WTC11 (cell line): ENCODE data around the gene CYP4F11. TPM values are rescaled to one million over a fixed set of nuclear protein-coding genes. Genes with fewer than 3 reads are reported as not detected.

ENCODE experiments used
- ATAC-seq: fragments of 200-7000 bp; cut with Tn5 transposase; 2 replicates; pipeline ENCODE4 v1.10.0; 2021; ENCODE audit warnings: mild to moderate bottlenecking, moderate library complexity
- CTCF ChIA-PET: fragments of 300-600 bp; sonication (Branson Sonifier 250); formaldehyde crosslinking; loops from one replicate; lab custom pipeline; 2021; ENCODE audit warnings: antibody characterized with exemption; lab: Charles Lee
- POLR2A ChIA-PET: fragments of 350-600 bp; sonication (Branson Sonifier 250); formaldehyde crosslinking; loops from one replicate; lab custom pipeline; 2021; ENCODE audit warnings: antibody characterized with exemption; lab: Charles Lee
- DNase-seq: peaks from one replicate; pipeline ENCODE4 v3.0.0; 2021; ENCODE audit warnings: low spot score
- H3K27ac Mint-ChIP-seq: 2 replicates; pipeline ENCODE4 v1.8.0; 2021; ENCODE audit warnings: mixed read lengths
- H3K27me3 Mint-ChIP-seq: 2 replicates; pipeline ENCODE4 v1.8.0; 2021; ENCODE audit warnings: low read depth, mild to moderate bottlenecking, moderate library complexity, mixed read lengths
- H3K36me3 Mint-ChIP-seq: 2 replicates; pipeline ENCODE4 v1.8.0; 2021; ENCODE audit warnings: mixed read lengths
- H3K4me1 Mint-ChIP-seq: 2 replicates; pipeline ENCODE4 v1.8.0; 2022; ENCODE audit warnings: mixed read lengths
- H3K4me3 Mint-ChIP-seq: 2 replicates; pipeline ENCODE4 v1.8.0; 2021; ENCODE audit warnings: mild to moderate bottlenecking, moderate library complexity, mixed read lengths
- H3K9me3 Mint-ChIP-seq: 2 replicates; pipeline ENCODE4 v1.8.0; 2021; ENCODE audit warnings: mixed read lengths
- ARID4B ChIP-seq: sonication (generic); formaldehyde crosslinking; IDR thresholded peaks from 2 replicates; pipeline ENCODE4 v1.8.0; 2023; ENCODE audit warnings: missing genetic modification reagents, mild to moderate bottlenecking, borderline replicate concordance
- CREB1 ChIP-seq: sonication (generic); formaldehyde crosslinking; IDR thresholded peaks from 2 replicates; pipeline ENCODE4 v1.8.0; 2023; ENCODE audit warnings: mild to moderate bottlenecking, missing genetic modification reagents
- CREM ChIP-seq: sonication (generic); formaldehyde crosslinking; IDR thresholded peaks from 2 replicates; pipeline ENCODE4 v1.8.1; 2022; ENCODE audit warnings: mild to moderate bottlenecking, missing genetic modification reagents, moderate library complexity
- E2F1 ChIP-seq: sonication (generic); formaldehyde crosslinking; IDR thresholded peaks from 2 replicates; pipeline ENCODE4 v1.8.0; 2022; ENCODE audit warnings: mild to moderate bottlenecking, missing genetic modification reagents
- ELF4 ChIP-seq: sonication (generic); formaldehyde crosslinking; IDR thresholded peaks from 2 replicates; pipeline ENCODE4 v1.8.1; 2022; ENCODE audit warnings: low read depth, mild to moderate bottlenecking, moderate library complexity, missing genetic modification reagents
- ESRRA ChIP-seq: sonication (generic); formaldehyde crosslinking; IDR thresholded peaks from 2 replicates; pipeline ENCODE4 v1.8.1; 2022; ENCODE audit warnings: mild to moderate bottlenecking, missing genetic modification reagents, borderline replicate concordance
- FOXK1 ChIP-seq: sonication (generic); formaldehyde crosslinking; IDR thresholded peaks from 2 replicates; pipeline ENCODE4 v1.8.0; 2022; ENCODE audit warnings: mild to moderate bottlenecking, moderate library complexity, missing genetic modification reagents
- GRHL2 ChIP-seq: fragments of 250-450 bp; sonication (Bioruptor Pico); IDR thresholded peaks from 2 replicates; pipeline ENCODE4 v1.8.0; 2022; ENCODE audit warnings: mild to moderate bottlenecking, moderate library complexity; ENCODE audit not compliant: insufficient replicate concordance, severe bottlenecking
- RELA ChIP-seq: sonication (generic); formaldehyde crosslinking; IDR thresholded peaks from 2 replicates; pipeline ENCODE4 v1.8.1; 2022; ENCODE audit warnings: missing genetic modification reagents, mild to moderate bottlenecking, borderline replicate concordance
- SMAD3 ChIP-seq: sonication (generic); formaldehyde crosslinking; IDR thresholded peaks from 2 replicates; pipeline ENCODE4 v1.8.0; 2022; ENCODE audit warnings: missing genetic modification reagents, mild to moderate bottlenecking, borderline replicate concordance
- SMAD4 ChIP-seq: sonication (generic); formaldehyde crosslinking; IDR thresholded peaks from 2 replicates; pipeline ENCODE4 v1.8.0; 2022; ENCODE audit warnings: mild to moderate bottlenecking, missing genetic modification reagents
- SP1 ChIP-seq: sonication (generic); formaldehyde crosslinking; conservative IDR thresholded peaks from 2 replicates; pipeline ENCODE4 v1.8.1; 2022; ENCODE audit warnings: missing genetic modification reagents
- TCF7 ChIP-seq: sonication (generic); formaldehyde crosslinking; IDR thresholded peaks from 2 replicates; pipeline ENCODE4 v1.8.0; 2022; ENCODE audit warnings: mild to moderate bottlenecking, low read depth, missing genetic modification reagents, moderate library complexity
- TEAD1 ChIP-seq: sonication (generic); formaldehyde crosslinking; IDR thresholded peaks from 2 replicates; pipeline ENCODE4 v1.8.0; 2022; ENCODE audit warnings: mild to moderate bottlenecking, missing genetic modification reagents
- ZBTB21 ChIP-seq: sonication (generic); formaldehyde crosslinking; IDR thresholded peaks from 2 replicates; pipeline ENCODE4 v1.8.1; 2023; ENCODE audit warnings: mild to moderate bottlenecking, missing genetic modification reagents, borderline replicate concordance
- ZNF219 ChIP-seq: sonication (generic); formaldehyde crosslinking; IDR thresholded peaks from 2 replicates; pipeline ENCODE4 v1.8.0; 2023; ENCODE audit warnings: missing genetic modification reagents, mild to moderate bottlenecking, borderline replicate concordance
- ZNF263 ChIP-seq: sonication (generic); formaldehyde crosslinking; IDR thresholded peaks from 2 replicates; pipeline ENCODE4 v1.8.1; 2022; ENCODE audit warnings: low read depth, mild to moderate bottlenecking, moderate library complexity, missing genetic modification reagents
- ZNF396 ChIP-seq: fragments of 250-450 bp; sonication (Bioruptor Pico); IDR thresholded peaks from 2 replicates; pipeline ENCODE4 v1.8.0; 2021; ENCODE audit warnings: mild to moderate bottlenecking, moderate library complexity, borderline replicate concordance
- total RNA-seq: library from RNA; stranded (reverse); gene quantifications from 3 replicates; pipeline ENCODE4 v1.2.3, GENCODE V29; 2021
- TF ChIP-seq, protein P1 (sequence below): sonication (generic); formaldehyde crosslinking; IDR thresholded peaks from 2 replicates; pipeline ENCODE4 v1.8.1; 2023; ENCODE audit warnings: mild to moderate bottlenecking, missing genetic modification reagents
- TF ChIP-seq, protein P2 (sequence below): sonication (generic); formaldehyde crosslinking; IDR thresholded peaks from 2 replicates; pipeline ENCODE4 v1.8.1; 2022; ENCODE audit warnings: mild to moderate bottlenecking, missing genetic modification reagents, moderate library complexity, borderline replicate concordance
- TF ChIP-seq, protein P3 (sequence below): fragments of 250-450 bp; sonication (Bioruptor Pico); IDR thresholded peaks from 2 replicates; pipeline ENCODE4 v1.9.0; 2021; ENCODE audit warnings: mild to moderate bottlenecking
- TF ChIP-seq, protein P4 (sequence below): sonication (generic); formaldehyde crosslinking; conservative IDR thresholded peaks from 2 replicates; pipeline ENCODE4 v1.8.1; 2022; ENCODE audit warnings: mild to moderate bottlenecking, missing genetic modification reagents

CYP4F11 gene
- total RNA-seq, 1 experiment from 2014 or later = not detected

DNA sequence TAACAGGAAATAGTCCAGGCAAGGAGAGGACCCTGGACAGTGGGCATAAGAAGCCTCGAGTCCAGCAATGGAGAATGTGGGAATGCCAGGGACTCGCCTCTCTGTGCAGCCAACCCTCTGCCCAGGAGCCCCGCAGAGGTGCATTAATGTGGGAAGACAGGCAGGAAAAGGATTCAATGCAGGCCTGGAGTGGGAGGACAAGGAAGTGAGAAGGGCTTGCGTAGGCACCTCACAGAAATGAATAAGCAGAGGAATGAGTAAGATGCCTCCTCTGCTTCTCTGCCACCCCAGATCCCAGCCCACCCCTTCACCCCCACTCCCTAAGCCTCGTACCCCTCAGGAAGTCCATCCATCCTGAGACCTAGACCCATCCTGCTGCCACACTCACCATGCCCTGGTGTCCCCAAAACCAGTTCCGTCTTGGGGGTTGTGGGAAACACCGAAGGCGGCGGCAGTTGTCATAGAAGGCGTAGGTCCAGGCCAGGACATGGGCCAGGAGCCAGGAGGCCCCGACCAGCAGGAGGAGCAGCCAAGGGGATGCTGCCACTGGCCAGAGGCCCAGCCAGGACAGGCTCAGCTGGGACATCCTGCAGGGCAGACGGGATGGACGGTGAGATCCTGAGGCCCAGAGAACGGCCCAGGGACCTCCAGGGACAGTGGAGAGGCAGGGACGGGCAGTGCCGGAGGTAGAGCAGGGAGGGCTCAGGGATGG, 37.1 kb downstream of the CYP4F11 start:
- peaks cover 64% of the 10 kb centered on the region for H3K9me3 Mint-ChIP-seq
- ATAC-seq = no peak

DNA sequence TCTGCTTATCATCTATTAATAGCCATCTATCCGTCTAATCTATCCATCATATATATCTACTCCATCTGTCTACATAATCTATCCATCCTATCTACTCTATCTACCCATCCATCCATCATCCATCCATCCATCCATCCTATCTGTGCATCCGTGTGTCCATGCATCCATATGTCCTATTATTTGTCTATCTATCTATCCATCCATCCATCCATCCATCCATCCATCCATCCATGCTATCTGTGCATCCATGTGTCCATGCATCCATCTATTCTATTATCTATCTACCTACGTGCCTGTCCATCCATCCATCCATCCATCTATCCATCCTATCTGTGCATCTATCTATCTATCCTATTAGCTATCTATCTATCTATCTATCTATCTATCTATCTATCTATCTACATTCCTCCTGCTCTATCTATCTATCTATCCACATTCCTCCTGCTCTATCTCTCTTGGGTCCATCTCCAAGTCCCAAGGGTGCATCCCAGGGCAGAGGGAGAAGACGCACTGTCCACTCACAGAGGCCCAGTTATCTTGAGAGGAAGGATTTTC, 38.4 kb downstream of the CYP4F11 start:
- no peak for DNase-seq
- H3K36me3 Mint-ChIP-seq = peaks cover 16% of the 10 kb centered on the region
- CTCF ChIA-PET = no interaction called here
- POLR2A ChIA-PET = no interaction called here
- H3K4me3 Mint-ChIP-seq = no peak overlapping the region
- ATAC-seq = no peak
- no peak overlapping the region for H3K27ac Mint-ChIP-seq
- peaks cover 53% of the 10 kb centered on the region for H3K9me3 Mint-ChIP-seq
- peaks cover 11% of the 10 kb centered on the region for H3K27me3 Mint-ChIP-seq
- no peaks in the 10 kb centered on the region; the same call in 1 of the 2 replicates for H3K4me1 Mint-ChIP-seq
- TF ChIP-seq, protein P1, sequence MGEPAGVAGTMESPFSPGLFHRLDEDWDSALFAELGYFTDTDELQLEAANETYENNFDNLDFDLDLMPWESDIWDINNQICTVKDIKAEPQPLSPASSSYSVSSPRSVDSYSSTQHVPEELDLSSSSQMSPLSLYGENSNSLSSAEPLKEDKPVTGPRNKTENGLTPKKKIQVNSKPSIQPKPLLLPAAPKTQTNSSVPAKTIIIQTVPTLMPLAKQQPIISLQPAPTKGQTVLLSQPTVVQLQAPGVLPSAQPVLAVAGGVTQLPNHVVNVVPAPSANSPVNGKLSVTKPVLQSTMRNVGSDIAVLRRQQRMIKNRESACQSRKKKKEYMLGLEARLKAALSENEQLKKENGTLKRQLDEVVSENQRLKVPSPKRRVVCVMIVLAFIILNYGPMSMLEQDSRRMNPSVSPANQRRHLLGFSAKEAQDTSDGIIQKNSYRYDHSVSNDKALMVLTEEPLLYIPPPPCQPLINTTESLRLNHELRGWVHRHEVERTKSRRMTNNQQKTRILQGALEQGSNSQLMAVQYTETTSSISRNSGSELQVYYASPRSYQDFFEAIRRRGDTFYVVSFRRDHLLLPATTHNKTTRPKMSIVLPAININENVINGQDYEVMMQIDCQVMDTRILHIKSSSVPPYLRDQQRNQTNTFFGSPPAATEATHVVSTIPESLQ (CRISPR knock-in tag) = no peak
- TF ChIP-seq GRHL2 (CRISPR knock-in tag) (no peak), SMAD4 (CRISPR knock-in tag) (no peak), SMAD3 (CRISPR knock-in tag) (no peak), ZNF396 (CRISPR knock-in tag) (no peak), CREB1 (CRISPR knock-in tag) (no peak), ESRRA (no peak), SP1 (CRISPR knock-in tag) (no peak), ZBTB21 (no peak), CREM (no peak)

More for the DNA sequence above, 37.1 kb downstream of the CYP4F11 start:
- CTCF ChIA-PET = interaction anchor here (1.1 kb wide), 1 partner anchor 165 kb away, joined by 3 read pairs; no protein-coding TSS in a partner anchor
- H3K4me3 Mint-ChIP-seq = no peak overlapping the region
- H3K27me3 Mint-ChIP-seq = peaks cover 15% of the 10 kb centered on the region
- POLR2A ChIA-PET = no interaction called here
- H3K27ac Mint-ChIP-seq = no peak overlapping the region
- peaks cover 21% of the 10 kb centered on the region for H3K36me3 Mint-ChIP-seq
- TF ChIP-seq ELF4 = no peak
- TF ChIP-seq ZNF219 (CRISPR knock-in tag) = no peak
- TF ChIP-seq ZNF263 (CRISPR knock-in tag) = no peak
- TF ChIP-seq TEAD1 (CRISPR knock-in tag) = no peak
- TF ChIP-seq, protein P2, sequence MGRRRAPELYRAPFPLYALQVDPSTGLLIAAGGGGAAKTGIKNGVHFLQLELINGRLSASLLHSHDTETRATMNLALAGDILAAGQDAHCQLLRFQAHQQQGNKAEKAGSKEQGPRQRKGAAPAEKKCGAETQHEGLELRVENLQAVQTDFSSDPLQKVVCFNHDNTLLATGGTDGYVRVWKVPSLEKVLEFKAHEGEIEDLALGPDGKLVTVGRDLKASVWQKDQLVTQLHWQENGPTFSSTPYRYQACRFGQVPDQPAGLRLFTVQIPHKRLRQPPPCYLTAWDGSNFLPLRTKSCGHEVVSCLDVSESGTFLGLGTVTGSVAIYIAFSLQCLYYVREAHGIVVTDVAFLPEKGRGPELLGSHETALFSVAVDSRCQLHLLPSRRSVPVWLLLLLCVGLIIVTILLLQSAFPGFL (CRISPR knock-in tag) = no peak
- no peak for TF ChIP-seq E2F1
- TF ChIP-seq TCF7 = no peak
- TF ChIP-seq FOXK1 (CRISPR knock-in tag) = no peak
- no peak for TF ChIP-seq RELA (CRISPR knock-in tag)
- TF ChIP-seq, protein P3, sequence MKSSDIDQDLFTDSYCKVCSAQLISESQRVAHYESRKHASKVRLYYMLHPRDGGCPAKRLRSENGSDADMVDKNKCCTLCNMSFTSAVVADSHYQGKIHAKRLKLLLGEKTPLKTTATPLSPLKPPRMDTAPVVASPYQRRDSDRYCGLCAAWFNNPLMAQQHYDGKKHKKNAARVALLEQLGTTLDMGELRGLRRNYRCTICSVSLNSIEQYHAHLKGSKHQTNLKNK (CRISPR knock-in tag) = no peak
- TF ChIP-seq, protein P4, sequence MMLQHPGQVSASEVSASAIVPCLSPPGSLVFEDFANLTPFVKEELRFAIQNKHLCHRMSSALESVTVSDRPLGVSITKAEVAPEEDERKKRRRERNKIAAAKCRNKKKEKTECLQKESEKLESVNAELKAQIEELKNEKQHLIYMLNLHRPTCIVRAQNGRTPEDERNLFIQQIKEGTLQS (CRISPR knock-in tag) = no peak
- TF ChIP-seq ARID4B (CRISPR knock-in tag) = no peak
- H3K4me1 Mint-ChIP-seq = no peaks in the 10 kb centered on the region; the same call in 1 of the 2 replicates
- no peak for DNase-seq
